Activated effector memory CD4-positive, alpha-beta T cell treated with Interleukin-2 at 50 U/mL for 16 hours (primary cell): ENCODE results near the gene SLC8B1.

Experiments used
- DNase-seq: peaks from one replicate; pipeline ENCODE4 v3.0.0-alpha.2; 2020

Gene SLC8B1

GRCh38 chr12:113292091-113292490, 42.8 kb downstream of the SLC8B1 start:
- no peak for DNase-seq

- DNase-seq: no peak
These were observed 43.3 kb downstream of the SLC8B1 start for GRCh38 chr12:113291586-113291985.

- DNase-seq: no peak
These were observed 44.4 kb downstream of the SLC8B1 start for GRCh38 chr12:113290506-113290905.

GRCh38 chr12:113289361-113289760, 45.5 kb downstream of the SLC8B1 start:
- DNase-seq: no peak

- no peak for DNase-seq
These were observed 47.0 kb downstream of the SLC8B1 start for GRCh38 chr12:113287899-113288282.

- no peak for DNase-seq
These were observed 47.6 kb downstream of the SLC8B1 start for GRCh38 chr12:113287146-113287898.

- DNase-seq: no peak
These were observed 48.2 kb downstream of the SLC8B1 start for GRCh38 chr12:113286712-113287111.

GRCh38 chr12:113285679-113286610, 49.0 kb downstream of the SLC8B1 start:
- no peak for DNase-seq

GRCh38 chr12:113284751-113285150, 50.2 kb downstream of the SLC8B1 start:
- no peak for DNase-seq

- no peak for DNase-seq
These were observed 56.3 kb downstream of the SLC8B1 start for GRCh38 chr12:113278633-113279032.

GRCh38 chr12:113278141-113278540, 56.8 kb downstream of the SLC8B1 start:
- no peak for DNase-seq

GRCh38 chr12:113277511-113277910, 57.4 kb downstream of the SLC8B1 start:
- no peak for DNase-seq

- DNase-seq: no peak
These were observed 57.9 kb downstream of the SLC8B1 start for GRCh38 chr12:113276946-113277500.

- no peak for DNase-seq
These were observed 58.6 kb downstream of the SLC8B1 start for GRCh38 chr12:113276306-113276705.

- no peak for DNase-seq
These were observed 60.1 kb downstream of the SLC8B1 start for GRCh38 chr12:113274848-113275247.

GRCh38 chr12:113273053-113273725, 61.7 kb downstream of the SLC8B1 start:
- DNase-seq: no peak

GRCh38 chr12:113271853-113272561, 62.9 kb downstream of the SLC8B1 start:
- DNase-seq: no peak

GRCh38 chr12:113271466-113271852, 63.5 kb downstream of the SLC8B1 start:
- DNase-seq: no peak

- no peak for DNase-seq
These were observed 64.2 kb downstream of the SLC8B1 start for GRCh38 chr12:113270709-113271009.

GRCh38 chr12:113269257-113269943, 65.5 kb downstream of the SLC8B1 start:
- DNase-seq: no peak

- DNase-seq: no peak
These were observed 66.3 kb downstream of the SLC8B1 start for GRCh38 chr12:113268621-113269020.

GRCh38 chr12:113268136-113268535, 66.8 kb downstream of the SLC8B1 start:
- DNase-seq: no peak
